ENCODE measurements around the gene CSDE1.

DNA sequence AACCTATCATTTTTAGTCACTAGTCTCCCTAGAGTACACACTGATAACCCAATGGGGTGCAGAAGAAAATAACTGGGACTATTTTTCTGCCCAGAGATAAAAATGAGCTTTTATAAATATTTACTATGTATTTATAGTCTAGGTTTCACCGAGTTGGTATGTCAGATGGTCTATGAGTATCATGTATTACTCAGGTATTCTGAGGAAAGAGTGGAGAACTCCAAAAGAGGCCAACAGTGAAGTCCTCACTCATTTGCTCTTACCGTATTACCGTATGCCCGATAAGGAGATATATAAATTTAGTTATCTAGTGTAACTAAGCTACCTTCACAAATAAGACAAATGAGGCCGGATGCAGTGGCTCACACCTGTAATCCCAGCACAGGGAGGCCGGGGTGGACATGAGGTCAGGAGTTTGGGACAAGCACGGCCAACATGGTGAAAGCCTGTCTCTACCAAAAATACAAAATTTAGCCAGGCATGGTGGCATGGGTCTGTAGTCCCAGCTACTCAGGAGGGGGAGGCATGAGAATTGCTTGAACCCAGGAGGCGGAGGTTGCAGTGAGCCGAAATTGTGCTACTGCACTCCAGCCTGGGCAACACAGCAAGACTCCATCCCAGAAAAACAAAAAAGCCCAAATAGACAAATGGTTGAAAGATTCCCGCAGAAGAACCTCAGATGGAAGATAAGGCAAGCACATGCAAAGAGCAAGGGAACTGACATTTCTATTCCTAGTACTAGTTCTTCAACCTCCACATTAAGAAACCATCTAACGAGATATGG is 15.6 kb downstream of the CSDE1 start:
- TF ChIP-seq, protein P1, sequence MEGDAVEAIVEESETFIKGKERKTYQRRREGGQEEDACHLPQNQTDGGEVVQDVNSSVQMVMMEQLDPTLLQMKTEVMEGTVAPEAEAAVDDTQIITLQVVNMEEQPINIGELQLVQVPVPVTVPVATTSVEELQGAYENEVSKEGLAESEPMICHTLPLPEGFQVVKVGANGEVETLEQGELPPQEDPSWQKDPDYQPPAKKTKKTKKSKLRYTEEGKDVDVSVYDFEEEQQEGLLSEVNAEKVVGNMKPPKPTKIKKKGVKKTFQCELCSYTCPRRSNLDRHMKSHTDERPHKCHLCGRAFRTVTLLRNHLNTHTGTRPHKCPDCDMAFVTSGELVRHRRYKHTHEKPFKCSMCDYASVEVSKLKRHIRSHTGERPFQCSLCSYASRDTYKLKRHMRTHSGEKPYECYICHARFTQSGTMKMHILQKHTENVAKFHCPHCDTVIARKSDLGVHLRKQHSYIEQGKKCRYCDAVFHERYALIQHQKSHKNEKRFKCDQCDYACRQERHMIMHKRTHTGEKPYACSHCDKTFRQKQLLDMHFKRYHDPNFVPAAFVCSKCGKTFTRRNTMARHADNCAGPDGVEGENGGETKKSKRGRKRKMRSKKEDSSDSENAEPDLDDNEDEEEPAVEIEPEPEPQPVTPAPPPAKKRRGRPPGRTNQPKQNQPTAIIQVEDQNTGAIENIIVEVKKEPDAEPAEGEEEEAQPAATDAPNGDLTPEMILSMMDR (IDR thresholded peaks at IDR 0.05 in 4 of 5, conservative IDR thresholded peaks at IDR 0.05 in 1 of 5), result no peak
- no peak for TF ChIP-seq POLR2A (IDR thresholded peaks at IDR 0.05)

Data from gastrocnemius medialis (tissue), 4 donors.